K562 (cell line): ENCODE results near the gene HCCS.
A peak's percentile ranks its signal among the peaks of the same experiment; 100 is the strongest.

ENCODE experiments used
- DPF2 ChIP-seq: fragments of 450-650 bp; IDR thresholded peaks from 2 replicates; pipeline ENCODE4 v1.6.1; 2016
- EZH2 ChIP-seq: IDR thresholded peaks from 2 replicates; pipeline ENCODE4 v1.6.1; 2012; ENCODE audit warnings: low read depth, mild to moderate bottlenecking, inconsistent platforms, low read length, borderline replicate concordance
- FOXA1 ChIP-seq: fragments of 450-650 bp; IDR thresholded peaks from 2 replicates; pipeline ENCODE4 v1.6.1; 2016; ENCODE audit warnings: mild to moderate bottlenecking, borderline replicate concordance
- FOXJ3 ChIP-seq: sonication (generic); formaldehyde crosslinking; IDR thresholded peaks from 2 replicates; pipeline ENCODE4 v1.4.0; 2020; ENCODE audit warnings: mild to moderate bottlenecking, missing genetic modification reagents
- MYNN ChIP-seq, 2 experiments: sonication (generic); formaldehyde crosslinking in 1 of 2; IDR thresholded peaks; 2 replicates each; pipeline versions ENCODE4 v1.5.0 to v1.6.1; 2016 to 2020; ENCODE audit warnings: antibody characterized with exemption in 1 of 2, missing genetic modification reagents in 1 of 2
- POLR2AphosphoS5 ChIP-seq: IDR thresholded peaks from 2 replicates; pipeline ENCODE4 v1.6.1; 2011; ENCODE audit warnings: mild to moderate bottlenecking, low read depth, low read length, moderate library complexity; ENCODE audit not compliant: control insufficient read depth, insufficient read depth
- U2AF2 ChIP-seq: fragments of 200-400 bp; formaldehyde crosslinking; optimal IDR thresholded peaks from 2 replicates; pipeline ENCODE3; 2017; ENCODE audit warnings: low read depth, mild to moderate bottlenecking, low read length
- ZNF232 ChIP-seq: sonication (generic); formaldehyde crosslinking; IDR thresholded peaks from 2 replicates; pipeline ENCODE4 v1.8.0; 2022; ENCODE audit warnings: mild to moderate bottlenecking, missing genetic modification reagents
- TF ChIP-seq, protein P1 (sequence below): fragments of 200-800 bp; sonication (Bioruptor generic); IDR thresholded peaks from 2 replicates; pipeline ENCODE4 v1.6.1; 2016; ENCODE audit warnings: missing genetic modification characterization, missing compliant biosample characterization
- TF ChIP-seq, protein P2 (sequence below), 3 experiments: IDR thresholded peaks in 2 of 3; conservative IDR thresholded peaks in 1 of 3; 2 replicates each; pipeline ENCODE4 v1.5.1; 2011 to 2012; ENCODE audit warnings: low read length in 3 of 3, mild to moderate bottlenecking in 3 of 3, control low read depth in 2 of 3, improper control_type of control experiment in 1 of 3, inconsistent platforms in 1 of 3, low read depth in 1 of 3, mixed read lengths in 1 of 3, moderate library complexity in 1 of 3; ENCODE audit not compliant: insufficient read depth in 2 of 3
- TF ChIP-seq, protein P3 (sequence below), 2 experiments: fragments of 200-800 bp in 1 of 2; sonication (Bioruptor generic) in 1 of 2; sonication (generic) in 1 of 2; formaldehyde crosslinking in 1 of 2; IDR thresholded peaks in 1 of 2; conservative IDR thresholded peaks in 1 of 2; 2 replicates each; pipeline versions ENCODE4 v1.5.0 to v1.6.1; 2016 to 2020; ENCODE audit warnings: missing compliant biosample characterization in 1 of 2, missing genetic modification characterization in 1 of 2, missing genetic modification reagents in 1 of 2

DNA sequence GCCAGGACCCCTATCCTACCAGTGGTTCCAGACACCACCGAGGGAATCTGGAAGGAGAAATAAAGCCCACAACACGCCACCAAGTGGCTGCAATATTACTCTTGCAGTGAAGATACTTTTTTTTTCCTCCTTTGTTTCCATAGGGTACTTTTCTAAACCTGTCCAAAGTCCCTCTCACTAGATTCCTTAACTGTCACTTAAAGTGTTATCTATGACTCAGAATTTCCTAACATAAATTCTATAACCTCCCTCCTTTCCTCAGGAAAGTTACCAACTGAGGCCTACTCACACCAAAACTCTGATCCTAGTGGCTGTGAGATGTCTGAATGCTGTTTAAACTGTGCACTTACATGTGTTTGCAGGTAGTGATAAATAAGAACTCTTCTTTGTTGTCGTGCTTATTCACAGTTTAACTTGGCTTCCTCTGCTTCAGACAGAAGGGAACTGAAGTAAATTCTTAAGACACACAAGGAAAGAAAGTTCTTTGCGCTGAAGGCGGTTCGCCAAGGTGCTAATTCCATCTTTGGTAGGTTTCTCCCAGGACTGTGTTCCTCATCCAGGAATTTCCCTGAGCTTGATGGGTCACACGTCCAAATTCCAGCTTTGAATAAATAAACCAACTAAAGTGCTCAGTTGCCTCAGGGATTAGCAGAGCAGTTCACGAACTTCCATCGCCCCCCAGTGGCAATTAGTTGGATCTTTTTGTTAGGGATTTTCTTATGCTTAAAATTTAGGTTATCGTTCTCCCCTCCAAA lies 10.7 kb upstream of the HCCS start:
- TF ChIP-seq ZNF232 (CRISPR knock-in tag) (no peak), MYNN (IDR thresholded peaks at IDR 0.05) (no peak), MYNN (CRISPR knock-in tag; IDR thresholded peaks at IDR 0.05) (no peak), POLR2AphosphoS5 (no peak), U2AF2 (no peak), EZH2 (no peak), FOXA1 (no peak), DPF2 (no peak), FOXJ3 (CRISPR knock-in tag) (no peak)
- TF ChIP-seq, protein P1, sequence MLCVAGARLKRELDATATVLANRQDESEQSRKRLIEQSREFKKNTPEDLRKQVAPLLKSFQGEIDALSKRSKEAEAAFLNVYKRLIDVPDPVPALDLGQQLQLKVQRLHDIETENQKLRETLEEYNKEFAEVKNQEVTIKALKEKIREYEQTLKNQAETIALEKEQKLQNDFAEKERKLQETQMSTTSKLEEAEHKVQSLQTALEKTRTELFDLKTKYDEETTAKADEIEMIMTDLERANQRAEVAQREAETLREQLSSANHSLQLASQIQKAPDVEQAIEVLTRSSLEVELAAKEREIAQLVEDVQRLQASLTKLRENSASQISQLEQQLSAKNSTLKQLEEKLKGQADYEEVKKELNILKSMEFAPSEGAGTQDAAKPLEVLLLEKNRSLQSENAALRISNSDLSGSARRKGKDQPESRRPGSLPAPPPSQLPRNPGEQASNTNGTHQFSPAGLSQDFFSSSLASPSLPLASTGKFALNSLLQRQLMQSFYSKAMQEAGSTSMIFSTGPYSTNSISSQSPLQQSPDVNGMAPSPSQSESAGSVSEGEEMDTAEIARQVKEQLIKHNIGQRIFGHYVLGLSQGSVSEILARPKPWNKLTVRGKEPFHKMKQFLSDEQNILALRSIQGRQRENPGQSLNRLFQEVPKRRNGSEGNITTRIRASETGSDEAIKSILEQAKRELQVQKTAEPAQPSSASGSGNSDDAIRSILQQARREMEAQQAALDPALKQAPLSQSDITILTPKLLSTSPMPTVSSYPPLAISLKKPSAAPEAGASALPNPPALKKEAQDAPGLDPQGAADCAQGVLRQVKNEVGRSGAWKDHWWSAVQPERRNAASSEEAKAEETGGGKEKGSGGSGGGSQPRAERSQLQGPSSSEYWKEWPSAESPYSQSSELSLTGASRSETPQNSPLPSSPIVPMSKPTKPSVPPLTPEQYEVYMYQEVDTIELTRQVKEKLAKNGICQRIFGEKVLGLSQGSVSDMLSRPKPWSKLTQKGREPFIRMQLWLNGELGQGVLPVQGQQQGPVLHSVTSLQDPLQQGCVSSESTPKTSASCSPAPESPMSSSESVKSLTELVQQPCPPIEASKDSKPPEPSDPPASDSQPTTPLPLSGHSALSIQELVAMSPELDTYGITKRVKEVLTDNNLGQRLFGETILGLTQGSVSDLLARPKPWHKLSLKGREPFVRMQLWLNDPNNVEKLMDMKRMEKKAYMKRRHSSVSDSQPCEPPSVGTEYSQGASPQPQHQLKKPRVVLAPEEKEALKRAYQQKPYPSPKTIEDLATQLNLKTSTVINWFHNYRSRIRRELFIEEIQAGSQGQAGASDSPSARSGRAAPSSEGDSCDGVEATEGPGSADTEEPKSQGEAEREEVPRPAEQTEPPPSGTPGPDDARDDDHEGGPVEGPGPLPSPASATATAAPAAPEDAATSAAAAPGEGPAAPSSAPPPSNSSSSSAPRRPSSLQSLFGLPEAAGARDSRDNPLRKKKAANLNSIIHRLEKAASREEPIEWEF, result no peak
- TF ChIP-seq, protein P2, sequence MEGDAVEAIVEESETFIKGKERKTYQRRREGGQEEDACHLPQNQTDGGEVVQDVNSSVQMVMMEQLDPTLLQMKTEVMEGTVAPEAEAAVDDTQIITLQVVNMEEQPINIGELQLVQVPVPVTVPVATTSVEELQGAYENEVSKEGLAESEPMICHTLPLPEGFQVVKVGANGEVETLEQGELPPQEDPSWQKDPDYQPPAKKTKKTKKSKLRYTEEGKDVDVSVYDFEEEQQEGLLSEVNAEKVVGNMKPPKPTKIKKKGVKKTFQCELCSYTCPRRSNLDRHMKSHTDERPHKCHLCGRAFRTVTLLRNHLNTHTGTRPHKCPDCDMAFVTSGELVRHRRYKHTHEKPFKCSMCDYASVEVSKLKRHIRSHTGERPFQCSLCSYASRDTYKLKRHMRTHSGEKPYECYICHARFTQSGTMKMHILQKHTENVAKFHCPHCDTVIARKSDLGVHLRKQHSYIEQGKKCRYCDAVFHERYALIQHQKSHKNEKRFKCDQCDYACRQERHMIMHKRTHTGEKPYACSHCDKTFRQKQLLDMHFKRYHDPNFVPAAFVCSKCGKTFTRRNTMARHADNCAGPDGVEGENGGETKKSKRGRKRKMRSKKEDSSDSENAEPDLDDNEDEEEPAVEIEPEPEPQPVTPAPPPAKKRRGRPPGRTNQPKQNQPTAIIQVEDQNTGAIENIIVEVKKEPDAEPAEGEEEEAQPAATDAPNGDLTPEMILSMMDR (IDR thresholded peaks at IDR 0.05 in 2 of 3, conservative IDR thresholded peaks at IDR 0.05 in 1 of 3; ENCODE audit: insufficient read depth in 2 of 3, low read depth in 1 of 3, low read length in 3 of 3), result peak; percentile 47 to 60 (median 48); a peak in 5 of 6 replicates
- TF ChIP-seq, protein P3, sequence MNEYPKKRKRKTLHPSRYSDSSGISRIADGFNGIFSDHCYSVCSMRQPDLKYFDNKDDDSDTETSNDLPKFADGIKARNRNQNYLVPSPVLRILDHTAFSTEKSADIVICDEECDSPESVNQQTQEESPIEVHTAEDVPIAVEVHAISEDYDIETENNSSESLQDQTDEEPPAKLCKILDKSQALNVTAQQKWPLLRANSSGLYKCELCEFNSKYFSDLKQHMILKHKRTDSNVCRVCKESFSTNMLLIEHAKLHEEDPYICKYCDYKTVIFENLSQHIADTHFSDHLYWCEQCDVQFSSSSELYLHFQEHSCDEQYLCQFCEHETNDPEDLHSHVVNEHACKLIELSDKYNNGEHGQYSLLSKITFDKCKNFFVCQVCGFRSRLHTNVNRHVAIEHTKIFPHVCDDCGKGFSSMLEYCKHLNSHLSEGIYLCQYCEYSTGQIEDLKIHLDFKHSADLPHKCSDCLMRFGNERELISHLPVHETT (CRISPR knock-in tag; conservative IDR thresholded peaks at IDR 0.05 in 1 of 2, IDR thresholded peaks at IDR 0.05 in 1 of 2), result no peak
